Adrenal gland (tissue), 12 donors: ENCODE measurements around the gene CDC25B. TPM values are rescaled to one million over a fixed set of nuclear protein-coding genes. Genes with fewer than 3 reads are reported as not detected.

ENCODE experiments used
- DNase-seq, 7 donors: peaks; one replicate each; pipeline ENCODE4 v3.0.0-alpha.2; 2019 to 2020
- H3K27ac ChIP-seq, 5 donors: fragments of 200-600 bp; sonication (generic) in 4 of 5; 1 replicate in 3 of 5; 2 replicates in 2 of 5; pipeline versions ENCODE4 v1.5.1 to v1.8.0; 2016 to 2020; ENCODE audit warnings: mild to moderate bottlenecking in 1 of 5
- H3K27me3 ChIP-seq: fragments of 200-600 bp; 2 replicates; pipeline ENCODE4 v1.8.0; 2021
- H3K36me3 ChIP-seq, 2 donors: fragments of 200-600 bp; replicated peaks in 1 of 2; 1 replicate in 1 of 2; 2 replicates in 1 of 2; pipeline versions ENCODE4 v1.5.1 to v1.8.0; 2018 to 2022
- H3K4me1 ChIP-seq, 2 donors: fragments of 200-600 bp; replicated peaks in 1 of 2; 1 replicate in 1 of 2; 2 replicates in 1 of 2; pipeline versions ENCODE4 v1.5.1 to v1.8.0; 2018 to 2021
- H3K4me3 ChIP-seq, 4 donors: fragments of 200-600 bp; sonication (generic) in 3 of 4; one replicate each; pipeline ENCODE4 v1.5.1; 2016 to 2018
- H3K9me3 ChIP-seq, 3 donors: fragments of 200-600 bp; sonication (generic) in 1 of 3; replicated peaks in 1 of 3; 1 replicate in 2 of 3; 2 replicates in 1 of 3; pipeline versions ENCODE4 v1.5.1 to v1.8.0; 2016 to 2021
- POLR2A ChIP-seq, 2 donors: fragments of 450-650 bp; IDR thresholded peaks; one replicate each; pipeline ENCODE4 v1.6.1; 2017; ENCODE audit warnings: antibody characterized with exemption in 2 of 2, mild to moderate bottlenecking in 2 of 2, moderate library complexity in 1 of 2
- WGBS, 4 donors: extraction: QIAGEN DNeasy Blood & Tissue Kit in 2 of 4; methylation state at CpG; one replicate each; pipeline versions ENCODE4 v1.1.5 to v1.1.7; 2013 to 2017; 5-methylcytosine and 5-hydroxymethylcytosine counted together
- intact Hi-C, 2 donors: fragments of 100-400 bp; cut with DNase I; formaldehyde crosslinking; loops; one replicate each; pipeline versions ENCODE4 v1.14.1 to v1.15.0; 2022 to 2023
- polyA plus RNA-seq, 3 donors: library from polyadenylated mRNA; stranded (reverse); fragments of 200-250 nt in 2 of 3; fragments of 350-450 nt in 1 of 3; fragmentation: Illumina TruSeq in 1 of 3; extraction: RNeasy Lipid Tissue Mini Kit (QIAGEN cat#74804) in 1 of 3; gene quantifications; one replicate each; pipeline ENCODE4 v1.2.3, GENCODE V29; 2013 to 2014
- total RNA-seq, 9 donors: library from RNA; depleted of rRNA in 4 of 9; stranded (reverse); fragments of >200 nt in 4 of 9; fragments of 120-200 nt in 1 of 9; fragmentation: NEBNext Ultra II Directional in 1 of 9; extraction: Animal tissue kit (Norgen Biotek cat#: 25700) in 1 of 9; gene quantifications; one replicate each; pipeline versions ENCODE4 v1.1.0 to v1.2.4, GENCODE V29; 2013 to 2023
- TF ChIP-seq, protein P1 (sequence below), 6 experiments: fragments of 450-650 bp in 4 of 6; fragments of 200-600 bp in 2 of 6; sonication (generic) in 1 of 6; IDR thresholded peaks; 1 replicate in 5 of 6; 2 replicates in 1 of 6; pipeline versions ENCODE4 v1.5.1 to v1.8.0; 2016 to 2021; ENCODE audit warnings: antibody characterized with exemption in 6 of 6, mild to moderate bottlenecking in 2 of 6, moderate library complexity in 1 of 6
- donor health status: healthy with polysubstance abuse.
- donor health status: Bipolar disorder and iron deficiency.
- donor health status: DM: yes; HTN: yes; CAD: no.
- donor health status: DM: no; HTN: no; CAD: no.
- donor health status: DM: no; HTN: no; CAD: no.
- donor health status: DM: yes; HTN: yes; CAD: no.

The CDC25B gene
- total and polyA plus RNA-seq, 12 donors = 5.5 to 61.7 (median 14.7) TPM

DNA sequence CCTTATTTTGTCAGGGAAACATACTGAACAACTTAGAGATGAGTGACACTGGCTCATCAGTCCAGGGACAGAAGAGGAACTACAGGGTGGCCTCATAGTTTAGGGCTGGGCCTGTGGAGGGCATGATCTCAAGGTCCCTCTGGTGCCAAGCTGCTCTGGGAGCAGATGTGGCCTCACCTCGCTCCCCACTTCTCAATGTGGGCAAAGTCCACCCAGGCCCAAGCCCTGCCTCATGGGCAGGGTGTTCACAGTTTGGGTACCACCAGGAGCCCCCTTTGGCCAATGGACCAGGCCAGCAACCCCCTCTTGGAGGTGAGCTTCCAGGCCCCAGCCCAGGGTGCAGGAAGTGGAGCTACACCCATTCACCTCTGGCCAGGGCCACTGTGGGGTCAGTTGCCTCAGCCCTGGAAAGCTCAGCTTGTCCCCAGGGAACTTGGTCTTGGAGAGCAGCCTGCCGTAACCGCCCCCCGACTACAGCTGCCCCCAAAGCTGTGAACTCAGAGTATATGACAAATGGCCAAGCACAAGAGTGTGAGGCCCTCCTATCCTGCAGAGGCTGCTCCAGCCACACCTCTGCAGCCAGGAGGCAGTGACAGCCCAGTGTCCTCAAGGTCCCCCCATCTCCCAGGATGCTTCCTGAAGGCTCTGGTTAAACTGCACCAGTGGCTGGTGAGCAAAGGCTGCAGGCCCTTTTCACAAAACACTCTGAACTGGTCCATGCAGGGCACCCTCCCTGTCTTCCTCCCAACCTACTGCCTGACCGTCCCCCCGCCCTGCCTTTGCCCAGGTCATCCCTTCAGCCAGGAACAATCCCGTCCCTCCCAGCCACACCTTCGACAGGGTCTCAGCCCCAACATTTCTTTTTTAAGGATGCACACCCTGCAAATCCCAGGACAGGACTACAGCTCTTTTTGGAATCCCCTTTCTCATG is 32.2 kb upstream of the CDC25B start:
- no peak for TF ChIP-seq POLR2A (IDR thresholded peaks at IDR 0.05)
- TF ChIP-seq, protein P1, sequence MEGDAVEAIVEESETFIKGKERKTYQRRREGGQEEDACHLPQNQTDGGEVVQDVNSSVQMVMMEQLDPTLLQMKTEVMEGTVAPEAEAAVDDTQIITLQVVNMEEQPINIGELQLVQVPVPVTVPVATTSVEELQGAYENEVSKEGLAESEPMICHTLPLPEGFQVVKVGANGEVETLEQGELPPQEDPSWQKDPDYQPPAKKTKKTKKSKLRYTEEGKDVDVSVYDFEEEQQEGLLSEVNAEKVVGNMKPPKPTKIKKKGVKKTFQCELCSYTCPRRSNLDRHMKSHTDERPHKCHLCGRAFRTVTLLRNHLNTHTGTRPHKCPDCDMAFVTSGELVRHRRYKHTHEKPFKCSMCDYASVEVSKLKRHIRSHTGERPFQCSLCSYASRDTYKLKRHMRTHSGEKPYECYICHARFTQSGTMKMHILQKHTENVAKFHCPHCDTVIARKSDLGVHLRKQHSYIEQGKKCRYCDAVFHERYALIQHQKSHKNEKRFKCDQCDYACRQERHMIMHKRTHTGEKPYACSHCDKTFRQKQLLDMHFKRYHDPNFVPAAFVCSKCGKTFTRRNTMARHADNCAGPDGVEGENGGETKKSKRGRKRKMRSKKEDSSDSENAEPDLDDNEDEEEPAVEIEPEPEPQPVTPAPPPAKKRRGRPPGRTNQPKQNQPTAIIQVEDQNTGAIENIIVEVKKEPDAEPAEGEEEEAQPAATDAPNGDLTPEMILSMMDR (IDR thresholded peaks at IDR 0.05) = no peak
- Histone ChIP-seq H3K27me3 (no peaks in the 10 kb centered on the region), H3K9me3 (no peaks in the 10 kb centered on the region), H3K27ac (peak overlapping the region in 1 of 5 donors; percentile 45), H3K36me3 (no peaks in the 10 kb centered on the region), H3K4me3 (no peak overlapping the region), H3K4me1 (peaks cover 12 to 28% of the 10 kb centered on the region in 2 donors)
- 78 to 92% (median 85%) methylated on average over 7 to 8 of the region's 8 CpGs for WGBS, 4 donors
- intact Hi-C loops = no loop called here
- DNase-seq = no peak

DNA sequence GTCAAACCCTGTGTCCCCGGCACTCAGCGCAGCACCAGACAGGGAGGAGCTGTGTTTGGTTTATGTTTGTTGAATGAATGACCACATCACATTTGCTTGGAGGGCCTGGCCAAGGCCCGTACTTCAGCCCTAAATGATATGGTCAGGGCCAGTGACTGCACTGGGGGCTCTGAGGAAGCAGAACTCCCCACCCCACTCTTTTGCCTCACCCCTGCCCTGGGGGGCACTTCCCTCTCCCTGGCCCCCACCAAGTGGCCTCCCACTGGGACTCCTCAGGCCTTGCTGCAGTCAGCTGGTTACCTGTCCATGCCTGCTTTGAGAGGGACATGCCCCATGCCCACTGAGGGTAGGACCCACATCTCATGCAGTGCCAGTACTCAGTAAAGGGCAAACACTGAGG is 31.5 kb upstream of the CDC25B start:
- Histone ChIP-seq H3K27ac (no peak overlapping the region), H3K27me3 (no peaks in the 10 kb centered on the region), H3K9me3 (no peaks in the 10 kb centered on the region), H3K4me3 (no peak overlapping the region), H3K36me3 (no peaks in the 10 kb centered on the region), H3K4me1 (peaks cover 15 to 31% of the 10 kb centered on the region in 2 donors)
- 89 to 100% (median 94%) methylated on average over 3 of the region's 3 CpGs for WGBS, 4 donors
- intact Hi-C loops = no loop called here
- TF ChIP-seq POLR2A (IDR thresholded peaks at IDR 0.05) = no peak
- DNase-seq = no peak

DNA sequence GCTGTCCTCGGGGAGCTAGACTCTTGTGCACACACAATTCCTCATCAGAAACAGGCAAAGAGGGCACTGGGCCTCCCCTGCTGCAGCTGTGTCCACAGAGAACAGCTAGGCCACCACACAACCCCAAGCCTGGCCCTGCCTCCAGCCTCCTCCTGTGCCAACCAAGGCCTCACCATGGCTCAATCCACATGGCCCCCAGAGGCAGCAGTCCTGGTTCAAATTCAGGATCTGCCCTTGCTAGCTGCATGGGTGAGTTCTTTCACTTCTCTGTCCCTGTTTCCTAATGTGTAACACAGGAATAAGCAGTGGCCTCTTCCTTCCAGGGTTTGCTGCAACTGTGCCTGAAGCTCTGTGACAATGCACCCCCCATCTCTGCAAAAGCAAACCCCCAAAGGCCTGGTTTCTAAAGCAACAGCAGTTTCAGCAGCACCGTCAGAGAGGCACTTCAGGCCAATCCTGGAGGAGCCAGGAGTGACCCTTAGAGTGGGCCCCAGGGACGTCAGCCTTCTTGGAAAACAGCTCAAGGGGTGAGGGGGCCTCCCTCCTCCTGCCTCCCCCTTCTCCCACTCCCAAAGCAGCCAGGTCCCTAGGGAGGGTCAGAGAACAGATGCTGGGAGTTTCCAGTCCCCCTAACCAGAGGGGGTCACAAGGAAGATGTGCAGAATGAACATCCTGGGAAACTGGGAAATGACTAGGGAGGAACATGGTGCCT is 30.8 kb upstream of the CDC25B start:
- H3K27ac ChIP-seq = no peak overlapping the region
- H3K4me1 ChIP-seq = peaks cover 15 to 31% of the 10 kb centered on the region in 2 donors
- no peaks in the 10 kb centered on the region for H3K9me3 ChIP-seq
- no peak for DNase-seq
- TF ChIP-seq, protein P1 (IDR thresholded peaks at IDR 0.05) = no peak
- TF ChIP-seq POLR2A (IDR thresholded peaks at IDR 0.05) = no peak
- WGBS, 4 donors = 63 to 80% (median 67%) methylated on average over 1 to 3 of the region's 3 CpGs
- intact Hi-C loops = no loop called here
- no peaks in the 10 kb centered on the region for H3K27me3 ChIP-seq
- no peak overlapping the region for H3K4me3 ChIP-seq
- H3K36me3 ChIP-seq = no peaks in the 10 kb centered on the region

DNA sequence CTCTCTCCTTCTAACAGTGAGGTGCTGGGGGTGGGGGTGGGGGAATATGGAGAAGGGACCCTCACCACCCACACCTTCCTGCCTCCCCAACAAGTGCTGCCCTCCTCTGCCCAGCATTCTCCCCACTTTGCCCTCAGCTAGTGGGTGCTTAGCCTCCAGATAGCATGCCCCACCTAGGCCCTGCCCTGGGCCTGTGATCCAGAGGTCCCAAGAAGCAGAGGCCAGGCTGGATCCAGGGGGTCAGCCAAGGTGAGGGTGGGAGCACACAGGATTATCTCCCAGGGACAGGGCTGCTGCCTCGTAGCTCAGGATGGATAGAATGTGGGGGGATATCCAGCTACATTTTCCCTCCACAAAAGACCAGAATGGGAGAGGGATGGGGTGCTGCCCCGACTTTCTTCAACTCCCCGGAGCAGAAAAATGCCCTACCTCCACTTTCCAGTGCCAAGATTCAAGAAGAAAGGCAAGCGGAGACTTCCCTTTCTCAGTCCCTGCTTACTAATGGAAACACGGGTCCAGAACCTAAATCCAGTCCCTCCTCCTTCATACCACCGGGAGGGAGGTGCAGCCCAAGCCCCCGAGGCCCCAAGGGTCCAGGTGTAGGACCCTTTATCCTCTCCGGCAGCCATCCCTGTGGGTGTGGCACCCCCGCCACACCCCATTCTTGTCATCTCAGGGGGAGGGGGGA is 29.5 kb upstream of the CDC25B start:
- Histone ChIP-seq H3K27me3 (no peaks in the 10 kb centered on the region), H3K36me3 (no peaks in the 10 kb centered on the region), H3K4me3 (peak overlapping the region in 2 of 4 donors; percentile 52 to 81), H3K4me1 (peaks cover 15 to 31% of the 10 kb centered on the region in 2 donors), H3K9me3 (no peaks in the 10 kb centered on the region), H3K27ac (peak overlapping the region in 1 of 5 donors; percentile 50)
- DNase-seq = no peak
- intact Hi-C loops = no loop called here
- 23 to 33% (median 32%) methylated on average over 7 to 9 of the region's 9 CpGs for WGBS, 4 donors
- TF ChIP-seq, protein P1 (IDR thresholded peaks at IDR 0.05) = no peak
- no peak for TF ChIP-seq POLR2A (IDR thresholded peaks at IDR 0.05)
